SH-SY5Y (cell line): ENCODE data around the gene PCDHA13.
"Not testable (repeated sequence)": the region's sequence is repeated elsewhere in the genome, so short reads cannot be mapped to it uniquely, and the experiment has no call there.

Source experiments
- GATA2 ChIP-seq: IDR thresholded peaks from 2 replicates; pipeline ENCODE4 v1.6.1; 2011; ENCODE audit warnings: mild to moderate bottlenecking, low read depth, low read length
- GATA3 ChIP-seq: IDR thresholded peaks from 2 replicates; pipeline ENCODE4 v1.6.1; 2011; ENCODE audit warnings: low read depth, mild to moderate bottlenecking, low read length, moderate library complexity

PCDHA13 gene, protein sequence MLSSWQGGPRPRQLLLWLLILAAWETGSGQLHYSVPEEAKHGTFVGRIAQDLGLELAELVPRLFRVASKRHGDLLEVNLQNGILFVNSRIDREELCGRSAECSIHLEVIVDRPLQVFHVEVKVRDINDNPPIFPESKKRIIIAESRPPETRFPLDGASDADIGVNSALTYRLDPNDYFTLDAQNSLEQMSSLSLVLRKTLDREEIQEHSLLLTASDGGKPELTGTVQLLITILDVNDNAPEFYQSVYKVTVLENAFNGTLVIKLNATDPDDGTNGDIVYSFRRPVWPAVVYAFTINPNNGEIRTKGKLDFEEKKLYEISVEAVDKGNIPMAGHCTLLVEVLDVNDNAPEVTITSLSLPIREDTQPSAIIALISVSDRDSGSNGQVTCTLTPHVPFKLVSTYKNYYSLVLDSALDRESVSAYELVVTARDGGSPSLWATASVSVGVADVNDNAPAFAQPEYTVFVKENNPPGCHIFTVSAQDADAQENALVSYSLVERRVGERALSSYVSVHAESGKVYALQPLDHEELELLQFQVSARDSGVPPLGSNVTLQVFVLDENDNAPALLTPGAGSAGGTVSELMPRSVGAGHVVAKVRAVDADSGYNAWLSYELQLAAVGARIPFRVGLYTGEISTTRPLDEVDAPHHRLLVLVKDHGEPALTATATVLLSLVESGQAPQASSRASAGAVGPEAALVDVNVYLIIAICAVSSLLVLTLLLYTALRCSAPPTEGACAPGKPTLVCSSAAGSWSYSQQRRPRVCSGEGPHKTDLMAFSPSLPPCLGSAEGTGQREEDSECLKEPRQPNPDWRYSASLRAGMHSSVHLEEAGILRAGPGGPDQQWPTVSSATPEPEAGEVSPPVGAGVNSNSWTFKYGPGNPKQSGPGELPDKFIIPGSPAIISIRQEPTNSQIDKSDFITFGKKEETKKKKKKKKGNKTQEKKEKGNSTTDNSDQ

DNA sequence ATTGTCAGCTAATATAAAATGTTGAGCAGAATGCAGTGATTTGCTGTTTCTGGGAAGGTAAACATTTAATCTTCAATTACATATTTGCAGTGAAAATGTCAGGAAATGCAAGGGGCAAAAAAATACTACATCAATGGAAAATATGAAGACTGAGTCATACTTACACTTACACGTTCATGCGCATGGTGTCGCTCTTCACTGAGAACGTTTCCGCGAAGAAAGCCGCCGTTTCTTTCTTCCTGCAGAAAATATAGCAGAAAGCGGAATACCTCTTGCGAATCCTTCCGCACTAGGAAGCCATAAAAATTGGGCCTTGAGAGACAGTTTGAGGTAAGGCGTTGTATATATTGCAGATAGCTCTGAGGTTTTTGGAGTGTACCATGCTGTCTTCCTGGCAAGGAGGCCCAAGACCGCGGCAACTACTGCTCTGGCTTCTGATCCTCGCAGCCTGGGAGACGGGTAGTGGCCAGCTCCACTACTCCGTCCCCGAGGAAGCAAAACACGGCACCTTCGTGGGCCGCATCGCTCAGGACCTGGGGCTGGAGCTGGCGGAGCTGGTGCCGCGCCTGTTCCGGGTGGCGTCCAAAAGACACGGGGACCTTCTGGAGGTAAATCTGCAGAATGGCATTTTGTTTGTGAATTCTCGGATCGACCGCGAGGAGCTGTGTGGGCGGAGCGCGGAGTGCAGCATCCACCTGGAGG, at the start of gene PCDHA13:
Gene PCDHA13, plus strand, starts transcription at position 236 of the 702 bp plus-strand sequence. Its CDS starts 145 bp downstream, at position 381.
- TF ChIP-seq GATA2: no peak
- TF ChIP-seq GATA3: no peak

- no peak for TF ChIP-seq GATA2
Observed at GRCh38 chr5:140833993-140834392, 47.9 kb upstream of the PCDHA13 start, which contains the start of gene PCDHA7. PCDHA7 (plus strand) TSS chr5:140834269; CDS start chr5:140834384, 115 bp downstream.

DNA sequence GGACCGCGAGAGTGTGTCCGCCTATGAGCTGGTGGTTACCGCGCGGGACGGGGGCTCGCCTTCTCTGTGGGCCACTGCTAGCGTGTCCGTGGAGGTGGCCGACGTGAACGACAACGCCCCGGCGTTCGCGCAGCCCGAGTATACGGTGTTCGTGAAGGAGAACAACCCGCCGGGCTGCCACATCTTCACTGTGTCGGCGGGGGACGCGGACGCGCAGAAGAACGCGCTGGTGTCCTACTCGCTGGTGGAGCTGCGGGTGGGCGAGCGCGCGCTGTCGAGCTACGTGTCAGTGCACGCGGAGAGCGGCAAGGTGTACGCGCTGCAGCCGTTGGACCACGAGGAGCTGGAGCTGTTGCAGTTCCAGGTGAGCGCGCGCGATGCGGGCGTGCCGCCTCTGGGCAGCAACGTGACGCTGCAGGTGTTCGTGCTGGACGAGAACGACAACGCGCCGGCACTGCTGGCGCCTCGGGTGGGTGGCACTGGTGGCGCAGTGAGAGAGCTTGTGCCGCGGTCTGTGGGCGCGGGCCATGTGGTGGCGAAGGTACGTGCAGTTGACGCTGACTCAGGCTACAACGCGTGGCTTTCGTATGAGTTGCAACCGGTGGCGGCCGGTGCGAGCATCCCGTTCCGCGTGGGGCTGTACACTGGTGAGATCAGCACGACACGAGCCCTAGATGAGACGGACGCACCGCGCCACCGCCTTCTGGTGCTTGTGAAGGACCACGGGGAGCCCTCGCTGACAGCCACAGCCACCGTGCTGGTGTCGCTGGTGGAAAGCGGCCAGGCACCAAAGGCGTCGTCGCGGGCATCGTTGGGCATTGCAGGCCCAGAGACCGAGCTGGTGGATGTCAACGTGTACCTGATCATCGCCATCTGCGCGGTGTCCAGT, 46.1 kb upstream of the PCDHA13 start:
- TF ChIP-seq GATA2: no peak
- no peak for TF ChIP-seq GATA3

- TF ChIP-seq GATA3: no peak
Observed at GRCh38 chr5:140840978-140841962, 40.7 kb upstream of the PCDHA13 start, which contains the start of gene PCDHA8. PCDHA8 (plus strand) TSS chr5:140841187; CDS start chr5:140841322, 135 bp downstream.

- TF ChIP-seq GATA2 (no peak), GATA3 (no peak)
Observed at GRCh38 chr5:140842798-140843733, 38.9 kb upstream of the PCDHA13 start.

- not testable (repeated sequence) for TF ChIP-seq GATA3, GATA2
Observed at GRCh38 chr5:140848139-140849102, 33.5 kb upstream of the PCDHA13 start, which contains the start of gene PCDHA9. PCDHA9 (plus strand) TSS chr5:140848382; CDS start chr5:140848496, 114 bp downstream.

- TF ChIP-seq GATA2: no peak
- TF ChIP-seq GATA3: no peak
Observed at GRCh38 chr5:140855772-140856674, 25.9 kb upstream of the PCDHA13 start, which contains the start of gene PCDHA10. PCDHA10 (plus strand) TSS chr5:140855897; CDS start chr5:140856049, 152 bp downstream.

- TF ChIP-seq GATA3 (no peak), GATA2 (no peak)
Observed at GRCh38 chr5:140857177-140857986, 24.5 kb upstream of the PCDHA13 start.
